K562 (cell line): ENCODE measurements around the gene AIMP2. TPM values are rescaled to one million over a fixed set of nuclear protein-coding genes. Genes with fewer than 3 reads are reported as not detected.

Experiments used
- polyA plus RNA-seq, 8 experiments: library from polyadenylated mRNA; depleted of rRNA in 4 of 8; stranded (reverse) in 5 of 8; unstranded in 3 of 8; fragments of >200 nt; fragmentation: Nextera tagmentation in 2 of 8; fragmentation: Illumina TruSeq in 1 of 8; extraction: Ambion mirVana in 2 of 8; extraction: Trizol in 1 of 8; gene quantifications; 2 replicates each; pipeline versions ENCODE4 v1.2.1 to v1.2.3, GENCODE V29; 2011 to 2014; ENCODE audit warnings: inconsistent platforms in 1 of 8, missing spikeins in 1 of 8
- small RNA-seq: library from RNA; depleted of rRNA; stranded (forward); fragments of <200 nt; gene quantifications from one replicate; pipeline ENCODE3, GENCODE V24; 2014
- total RNA-seq, 7 experiments: library from RNA; depleted of rRNA in 6 of 7; stranded (reverse); fragments of >200 nt in 6 of 7; fragmentation: Illumina TruSeq in 2 of 7; extraction: Trizol in 2 of 7; gene quantifications; 2 replicates each; pipeline versions ENCODE4 v1.2.1 to v1.2.3, GENCODE V29; 2011 to 2021; ENCODE audit warnings: low replicate concordance in 1 of 7

AIMP2 gene
- total and polyA plus RNA-seq, 9 of the 15 experiments (the other 6 are each of a cell fraction or from before 2014, with no cell fraction given): 47.5 to 84.9 (median 63.5) TPM

Small RNAs within 50 kb of the gene (small RNA-seq; reads per million reads assigned to genes)
- gene RF00019 (not detected), gene RNU6-218P (not detected), gene SNORA80D (4.1 reads per million, percentile 91 among the genes with 10 or more reads in this experiment)

Other genes starting within 250 kb of the AIMP2 start
Only the 7 nearest of the 8 such genes appear.
- gene OCM, start 128.5 kb upstream of the AIMP2 start, total RNA-seq (2014; rRNA removed): not detected in 2 replicates
- gene OCM, start 128.5 kb upstream of the AIMP2 start, total RNA-seq (2014; rRNA removed; fragmentation: Illumina TruSeq; extraction: Trizol): not detected in 2 replicates
- not detected in 2 replicates for gene OCM, start 128.5 kb upstream of the AIMP2 start, total RNA-seq (2015; rRNA removed; fragmentation: Illumina TruSeq; extraction: Trizol)
- gene OCM, start 128.5 kb upstream of the AIMP2 start, total RNA-seq (2021): not detected in 2 replicates
- not detected in 2 replicates for gene OCM, start 128.5 kb upstream of the AIMP2 start, polyA plus RNA-seq (2011; rRNA removed)
- gene OCM, start 128.5 kb upstream of the AIMP2 start, polyA plus RNA-seq (2014; fragmentation: Illumina TruSeq; extraction: Trizol): not detected in 2 replicates
- not detected for gene OCM, start 128.5 kb upstream of the AIMP2 start, polyA plus RNA-seq (2014; fragmentation: Nextera tagmentation; extraction: Ambion mirVana)
- gene OCM, start 128.5 kb upstream of the AIMP2 start, polyA plus RNA-seq (2014; rRNA removed): not detected in 2 replicates
- gene CCZ1, start 110.5 kb upstream of the AIMP2 start, total RNA-seq (2014; rRNA removed): 48.7 and 55.6 TPM in 2 replicates
- gene CCZ1, start 110.5 kb upstream of the AIMP2 start, total RNA-seq (2014; rRNA removed; fragmentation: Illumina TruSeq; extraction: Trizol): 86.0 and 99.2 TPM in 2 replicates
- 59.1 and 64.1 TPM in 2 replicates for gene CCZ1, start 110.5 kb upstream of the AIMP2 start, total RNA-seq (2015; rRNA removed; fragmentation: Illumina TruSeq; extraction: Trizol)
- 74.5 and 80.7 TPM in 2 replicates for gene CCZ1, start 110.5 kb upstream of the AIMP2 start, total RNA-seq (2021)
- gene CCZ1, start 110.5 kb upstream of the AIMP2 start, polyA plus RNA-seq (2011; rRNA removed): 80.3 and 94.6 TPM in 2 replicates
- gene CCZ1, start 110.5 kb upstream of the AIMP2 start, polyA plus RNA-seq (2014; fragmentation: Illumina TruSeq; extraction: Trizol): 59.1 and 78.1 TPM in 2 replicates
- gene CCZ1, start 110.5 kb upstream of the AIMP2 start, polyA plus RNA-seq (2014; fragmentation: Nextera tagmentation; extraction: Ambion mirVana): 10 to 100 TPM; 34.5 to 37.6 TPM
- gene CCZ1, start 110.5 kb upstream of the AIMP2 start, polyA plus RNA-seq (2014; rRNA removed): 79.8 and 84.3 TPM in 2 replicates
- gene RSPH10B, start 38.6 kb upstream of the AIMP2 start, total RNA-seq (2014; rRNA removed): 0.12 TPM in 1 of 2 replicates, not detected in the other
- not detected in 2 replicates for gene RSPH10B, start 38.6 kb upstream of the AIMP2 start, total RNA-seq (2014; rRNA removed; fragmentation: Illumina TruSeq; extraction: Trizol)
- 0.38 TPM in 1 of 2 replicates, not detected in the other for gene RSPH10B, start 38.6 kb upstream of the AIMP2 start, total RNA-seq (2015; rRNA removed; fragmentation: Illumina TruSeq; extraction: Trizol)
- not detected in 2 replicates for gene RSPH10B, start 38.6 kb upstream of the AIMP2 start, total RNA-seq (2021)
- 0.03 TPM in 1 of 2 replicates, not detected in the other for gene RSPH10B, start 38.6 kb upstream of the AIMP2 start, polyA plus RNA-seq (2011; rRNA removed)
- 0.07 and 0.09 TPM in 2 replicates for gene RSPH10B, start 38.6 kb upstream of the AIMP2 start, polyA plus RNA-seq (2014; fragmentation: Illumina TruSeq; extraction: Trizol)
- gene RSPH10B, start 38.6 kb upstream of the AIMP2 start, polyA plus RNA-seq (2014; fragmentation: Nextera tagmentation; extraction: Ambion mirVana): under 1 TPM in 1 of 2 experiments, not detected in 1; 0.01 TPM
- gene RSPH10B, start 38.6 kb upstream of the AIMP2 start, polyA plus RNA-seq (2014; rRNA removed): not detected in 2 replicates
- gene PMS2, start 223 bp upstream of the AIMP2 start, total RNA-seq (2014; rRNA removed): 13.4 and 17.8 TPM in 2 replicates
- 21.9 and 23.2 TPM in 2 replicates for gene PMS2, start 223 bp upstream of the AIMP2 start, total RNA-seq (2014; rRNA removed; fragmentation: Illumina TruSeq; extraction: Trizol)
- 24.9 and 27.6 TPM in 2 replicates for gene PMS2, start 223 bp upstream of the AIMP2 start, total RNA-seq (2015; rRNA removed; fragmentation: Illumina TruSeq; extraction: Trizol)
- gene PMS2, start 223 bp upstream of the AIMP2 start, total RNA-seq (2021): 17.4 and 17.9 TPM in 2 replicates
- 16.2 and 16.5 TPM in 2 replicates for gene PMS2, start 223 bp upstream of the AIMP2 start, polyA plus RNA-seq (2011; rRNA removed)
- gene PMS2, start 223 bp upstream of the AIMP2 start, polyA plus RNA-seq (2014; fragmentation: Illumina TruSeq; extraction: Trizol): 16.3 and 20.0 TPM in 2 replicates
- gene PMS2, start 223 bp upstream of the AIMP2 start, polyA plus RNA-seq (2014; fragmentation: Nextera tagmentation; extraction: Ambion mirVana): 1 to 10 TPM; 4.9 to 6.5 TPM
- gene PMS2, start 223 bp upstream of the AIMP2 start, polyA plus RNA-seq (2014; rRNA removed): 12.2 and 12.6 TPM in 2 replicates
- gene ANKRD61, start 22.1 kb downstream of the AIMP2 start, total RNA-seq (2014; rRNA removed): not detected in 2 replicates
- gene ANKRD61, start 22.1 kb downstream of the AIMP2 start, total RNA-seq (2014; rRNA removed; fragmentation: Illumina TruSeq; extraction: Trizol): not detected in 2 replicates
- gene ANKRD61, start 22.1 kb downstream of the AIMP2 start, total RNA-seq (2015; rRNA removed; fragmentation: Illumina TruSeq; extraction: Trizol): not detected in 2 replicates
- gene ANKRD61, start 22.1 kb downstream of the AIMP2 start, total RNA-seq (2021): not detected in 2 replicates
- 0.10 TPM in 1 of 2 replicates, not detected in the other for gene ANKRD61, start 22.1 kb downstream of the AIMP2 start, polyA plus RNA-seq (2011; rRNA removed)
- gene ANKRD61, start 22.1 kb downstream of the AIMP2 start, polyA plus RNA-seq (2014; fragmentation: Illumina TruSeq; extraction: Trizol): 0.09 and 0.12 TPM in 2 replicates
- under 1 TPM; 0.08 to 0.11 TPM for gene ANKRD61, start 22.1 kb downstream of the AIMP2 start, polyA plus RNA-seq (2014; fragmentation: Nextera tagmentation; extraction: Ambion mirVana)
- not detected in 2 replicates for gene ANKRD61, start 22.1 kb downstream of the AIMP2 start, polyA plus RNA-seq (2014; rRNA removed)
- gene EIF2AK1, start 49.9 kb downstream of the AIMP2 start, total RNA-seq (2014; rRNA removed): 213 and 429 TPM in 2 replicates
- gene EIF2AK1, start 49.9 kb downstream of the AIMP2 start, total RNA-seq (2014; rRNA removed; fragmentation: Illumina TruSeq; extraction: Trizol): 53.4 and 63.1 TPM in 2 replicates
- 39.1 and 42.2 TPM in 2 replicates for gene EIF2AK1, start 49.9 kb downstream of the AIMP2 start, total RNA-seq (2015; rRNA removed; fragmentation: Illumina TruSeq; extraction: Trizol)
- gene EIF2AK1, start 49.9 kb downstream of the AIMP2 start, total RNA-seq (2021): 148 and 160 TPM in 2 replicates
- gene EIF2AK1, start 49.9 kb downstream of the AIMP2 start, polyA plus RNA-seq (2011; rRNA removed): 145 and 147 TPM in 2 replicates
- 125 and 149 TPM in 2 replicates for gene EIF2AK1, start 49.9 kb downstream of the AIMP2 start, polyA plus RNA-seq (2014; fragmentation: Illumina TruSeq; extraction: Trizol)
- gene EIF2AK1, start 49.9 kb downstream of the AIMP2 start, polyA plus RNA-seq (2014; fragmentation: Nextera tagmentation; extraction: Ambion mirVana): 10 to 100 TPM; 28.8 to 42.3 TPM
- 142 and 180 TPM in 2 replicates for gene EIF2AK1, start 49.9 kb downstream of the AIMP2 start, polyA plus RNA-seq (2014; rRNA removed)
- 5.4 and 8.2 TPM in 2 replicates for gene USP42, start 95.7 kb downstream of the AIMP2 start, total RNA-seq (2014; rRNA removed)
- 7.4 and 8.2 TPM in 2 replicates for gene USP42, start 95.7 kb downstream of the AIMP2 start, total RNA-seq (2014; rRNA removed; fragmentation: Illumina TruSeq; extraction: Trizol)
- 6.6 and 7.0 TPM in 2 replicates for gene USP42, start 95.7 kb downstream of the AIMP2 start, total RNA-seq (2015; rRNA removed; fragmentation: Illumina TruSeq; extraction: Trizol)
- 15.3 and 16.1 TPM in 2 replicates for gene USP42, start 95.7 kb downstream of the AIMP2 start, total RNA-seq (2021)
- 4.8 and 6.3 TPM in 2 replicates for gene USP42, start 95.7 kb downstream of the AIMP2 start, polyA plus RNA-seq (2011; rRNA removed)
- 11.2 and 12.7 TPM in 2 replicates for gene USP42, start 95.7 kb downstream of the AIMP2 start, polyA plus RNA-seq (2014; fragmentation: Illumina TruSeq; extraction: Trizol)
- gene USP42, start 95.7 kb downstream of the AIMP2 start, polyA plus RNA-seq (2014; fragmentation: Nextera tagmentation; extraction: Ambion mirVana): 1 to 10 TPM; 2.1 to 4.1 TPM
- 6.0 and 7.2 TPM in 2 replicates for gene USP42, start 95.7 kb downstream of the AIMP2 start, polyA plus RNA-seq (2014; rRNA removed)